ENCODE results near the gene C1orf210.

DNA sequence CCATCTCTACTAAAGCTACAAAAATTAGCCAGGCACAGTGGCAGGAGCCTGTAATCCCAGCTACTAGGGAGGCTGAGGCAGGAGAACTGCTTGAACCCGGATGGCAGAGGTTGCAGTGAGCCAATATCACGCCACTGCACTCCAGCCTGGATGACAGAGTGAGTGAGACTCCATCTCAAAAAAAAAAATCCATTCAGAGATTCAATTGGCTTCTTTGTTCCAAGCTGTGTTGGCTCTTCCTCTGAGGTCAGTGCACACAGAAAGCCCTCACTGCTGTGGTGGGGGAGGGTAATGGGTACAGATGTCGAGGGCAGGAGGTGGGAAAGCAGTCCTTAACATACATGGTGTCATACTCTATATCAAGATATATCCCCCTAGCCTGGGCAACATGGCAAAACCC, 30.1 kb upstream of the C1orf210 start:
- TF ChIP-seq EZH2 (IDR thresholded peaks at IDR 0.05) (no peak), POLR2AphosphoS5 (IDR thresholded peaks at IDR 0.05; ENCODE audit: borderline replicate concordance, low read depth, low read length) (no peak)

Measured in SK-N-MC (cell line).